KMS-11 (cell line): ENCODE data around the gene BLACAT1.

Source experiments
- H2AFZ ChIP-seq: fragments of 200-600 bp; sonication (generic); 2 replicates; pipeline ENCODE4 v1.6.1; 2016; ENCODE audit warnings: antibody characterized with exemption, mixed run types, low read depth
- H3K27ac ChIP-seq: fragments of 200-600 bp; sonication (generic); 2 replicates; pipeline ENCODE4 v1.6.1; 2016; ENCODE audit warnings: mild to moderate bottlenecking, mixed run types
- H3K27me3 ChIP-seq: fragments of 200-600 bp; sonication (generic); 2 replicates; pipeline ENCODE4 v1.6.1; 2017; ENCODE audit warnings: mild to moderate bottlenecking, low read depth, mixed run types, moderate library complexity; ENCODE audit not compliant: insufficient read depth
- H3K36me3 ChIP-seq: fragments of 200-600 bp; sonication (generic); 2 replicates; pipeline ENCODE4 v1.6.1; 2017; ENCODE audit warnings: mild to moderate bottlenecking, mixed run types; ENCODE audit not compliant: insufficient read depth
- H3K4me1 ChIP-seq: fragments of 200-600 bp; sonication (generic); 2 replicates; pipeline ENCODE4 v1.6.1; 2016; ENCODE audit warnings: mild to moderate bottlenecking, low read depth, mixed run types; ENCODE audit not compliant: poor library complexity, severe bottlenecking
- H3K4me2 ChIP-seq: fragments of 200-600 bp; sonication (generic); 2 replicates; pipeline ENCODE4 v1.7.0; 2016; ENCODE audit warnings: mild to moderate bottlenecking, mixed run types
- H3K4me3 ChIP-seq: fragments of 200-600 bp; sonication (generic); IDR thresholded peaks from 2 replicates; pipeline ENCODE4 v1.6.1; 2017; ENCODE audit warnings: low read depth, low read length, mixed read lengths; ENCODE audit not compliant: insufficient read depth
- H3K79me2 ChIP-seq: fragments of 200-600 bp; sonication (generic); 2 replicates; pipeline ENCODE4 v1.6.1; 2016; ENCODE audit warnings: low read depth, mixed run types; ENCODE audit not compliant: insufficient read depth
- H3K9ac ChIP-seq: fragments of 200-600 bp; sonication (generic); 2 replicates; pipeline ENCODE4 v1.6.1; 2016; ENCODE audit warnings: mild to moderate bottlenecking, mixed run types
- H4K20me1 ChIP-seq: fragments of 200-600 bp; sonication (generic); 2 replicates; pipeline ENCODE4 v1.6.1; 2016; ENCODE audit warnings: mild to moderate bottlenecking, mixed run types; ENCODE audit not compliant: insufficient read depth
- CTCF ChIP-seq: fragments of 200-600 bp; sonication (generic); conservative IDR thresholded peaks from 2 replicates; pipeline ENCODE4 v1.6.1; 2017; ENCODE audit warnings: low read depth, mild to moderate bottlenecking, antibody characterized with exemption, low read length, moderate library complexity, mixed read lengths

Gene BLACAT1

GRCh38 chr1:205449254-205449749 is 6.5 kb downstream of the BLACAT1 start:
- TF ChIP-seq CTCF, result no peak
- Histone ChIP-seq H3K27ac (no peak overlapping the region), H2AFZ (no peak overlapping the region), H3K27me3 (peaks cover 27% of the 10 kb centered on the region), H3K79me2 (no peaks in the 10 kb centered on the region), H3K4me3 (no peak overlapping the region), H3K9ac (no peak overlapping the region), H3K4me2 (no peak overlapping the region), H3K4me1 (peaks cover 6% of the 10 kb centered on the region), H4K20me1 (no peaks in the 10 kb centered on the region), H3K36me3 (no peaks in the 10 kb centered on the region)

- Histone ChIP-seq H3K79me2 (no peaks in the 10 kb centered on the region), H3K27me3 (peaks cover 22% of the 10 kb centered on the region), H3K36me3 (no peaks in the 10 kb centered on the region), H2AFZ (no peak overlapping the region), H3K4me2 (no peak overlapping the region), H3K9ac (no peak overlapping the region), H3K4me1 (peaks cover 6% of the 10 kb centered on the region), H3K4me3 (no peak overlapping the region), H4K20me1 (no peaks in the 10 kb centered on the region), H3K27ac (no peak overlapping the region)
- no peak for TF ChIP-seq CTCF
These were observed 7.1 kb downstream of the BLACAT1 start for GRCh38 chr1:205448540-205449253.

- no peaks in the 10 kb centered on the region for H3K79me2 ChIP-seq
- H2AFZ ChIP-seq, result no peak overlapping the region
- no peaks in the 10 kb centered on the region for H3K36me3 ChIP-seq
- peaks cover 6% of the 10 kb centered on the region for H3K4me1 ChIP-seq
- no peak overlapping the region for H3K4me3 ChIP-seq
- H3K9ac ChIP-seq, result no peak overlapping the region
- H3K27ac ChIP-seq, result no peak overlapping the region
- no peak overlapping the region for H3K4me2 ChIP-seq
- TF ChIP-seq CTCF, result no peak
- no peaks in the 10 kb centered on the region for H4K20me1 ChIP-seq
- H3K27me3 ChIP-seq, result peaks cover 12% of the 10 kb centered on the region
These were observed 8.1 kb downstream of the BLACAT1 start for GRCh38 chr1:205447457-205448341.

- H3K27me3 ChIP-seq, result peaks cover 5% of the 10 kb centered on the region; the same call in 1 of the 2 replicates
- no peak overlapping the region for H3K4me3 ChIP-seq
- H3K27ac ChIP-seq, result no peak overlapping the region
- H2AFZ ChIP-seq, result no peak overlapping the region
- no peaks in the 10 kb centered on the region for H3K36me3 ChIP-seq
- no peak overlapping the region for H3K9ac ChIP-seq
- no peaks in the 10 kb centered on the region for H3K79me2 ChIP-seq
- TF ChIP-seq CTCF, result no peak
- H4K20me1 ChIP-seq, result no peaks in the 10 kb centered on the region
- no peak overlapping the region for H3K4me2 ChIP-seq
- H3K4me1 ChIP-seq, result peaks cover 11% of the 10 kb centered on the region
These were observed 9.0 kb downstream of the BLACAT1 start for GRCh38 chr1:205446828-205447227.
